ENCODE measurements around the gene SHISAL2A. TPM values are rescaled to one million over a fixed set of nuclear protein-coding genes. Genes with fewer than 3 reads are reported as not detected.

SHISAL2A gene
- total and polyA plus RNA-seq, 2 of the 13 experiments (the other 11 are each of a cell fraction or from before 2014, with no cell fraction given): not detected

DNA sequence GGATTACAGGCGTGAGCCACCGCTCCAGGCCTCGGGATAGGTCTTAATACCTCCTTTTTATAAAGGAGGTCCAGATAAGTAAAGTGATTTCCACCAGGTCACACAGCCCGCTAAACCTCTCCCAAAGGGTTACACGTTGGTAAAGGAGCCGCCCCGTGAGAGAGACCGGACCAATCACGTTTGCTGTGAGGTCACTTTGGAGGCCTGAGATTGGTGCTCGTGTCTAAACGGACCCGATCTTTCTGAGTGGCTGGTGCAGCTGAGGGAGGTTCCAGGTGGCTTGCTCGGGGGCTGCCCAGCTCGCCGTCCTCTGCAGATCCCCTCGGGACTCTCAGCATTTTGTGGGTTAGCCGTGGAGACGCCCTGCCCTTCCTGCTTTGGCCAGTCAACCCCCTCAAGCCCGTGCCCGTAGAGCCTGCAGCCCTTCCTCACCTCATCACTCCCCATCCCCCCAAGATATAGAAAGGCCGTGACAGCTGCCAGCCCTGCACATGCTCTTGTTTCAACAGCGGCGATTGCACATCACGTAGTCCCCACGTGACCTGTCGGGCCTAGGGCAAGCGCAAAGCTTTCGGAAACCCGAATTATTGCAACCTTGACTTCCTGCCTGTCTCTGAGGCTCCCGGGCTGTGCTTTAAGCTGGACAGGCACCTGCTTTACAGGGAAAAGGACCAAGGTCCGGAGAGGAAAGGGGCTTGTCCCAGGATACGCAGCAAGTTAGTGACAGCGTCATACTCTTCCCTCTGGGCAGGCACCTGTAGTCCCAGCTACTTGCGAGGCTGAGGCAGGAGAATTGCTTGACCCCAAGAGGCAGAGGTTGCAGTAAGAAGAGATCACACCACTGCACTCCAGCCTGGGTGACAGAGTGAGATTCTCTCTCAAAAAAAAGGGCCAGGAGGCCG lies 70.2 kb downstream of the SHISAL2A start (continued):
- TF ChIP-seq SMC3 (IDR thresholded peaks at IDR 0.05; ENCODE audit: low read length) (no peak; the same call in 1 of the 2 replicates), ZNF232 (CRISPR knock-in tag; IDR thresholded peaks at IDR 0.05; ENCODE audit: borderline replicate concordance) (peak; percentile 82), FOXC1 (CRISPR knock-in tag; IDR thresholded peaks at IDR 0.05; ENCODE audit: borderline replicate concordance) (peak; percentile 98), HMG20A (CRISPR knock-in tag; IDR thresholded peaks at IDR 0.05; ENCODE audit: borderline replicate concordance) (0 out of 2 replicates have a peak, but pooled peaks have one; percentile 13), MYNN (CRISPR knock-in tag; IDR thresholded peaks at IDR 0.05; ENCODE audit: low read depth) (0 out of 2 replicates have a peak, but pooled peaks have one; percentile 48), GATA4 (IDR thresholded peaks at IDR 0.05; ENCODE audit: borderline replicate concordance, low read depth) (no peak), NR2C2 (CRISPR knock-in tag; IDR thresholded peaks at IDR 0.05; ENCODE audit: borderline replicate concordance) (peak; percentile 78), TBX2 (CRISPR knock-in tag; IDR thresholded peaks at IDR 0.05; ENCODE audit: borderline replicate concordance) (peak; percentile 92), MED13 (CRISPR knock-in tag; IDR thresholded peaks at IDR 0.05) (0 out of 2 replicates have a peak, but pooled peaks have one; percentile 23), CREB1 (IDR thresholded peaks at IDR 0.05) (peak; percentile 58), CREB1 (CRISPR knock-in tag; IDR thresholded peaks at IDR 0.05) (peak; percentile 90), ZNF766 (CRISPR knock-in tag; IDR thresholded peaks at IDR 0.05; ENCODE audit: borderline replicate concordance) (0 out of 2 replicates have a peak, but pooled peaks have one; percentile 43), ZC3H4 (CRISPR knock-in tag; IDR thresholded peaks at IDR 0.05; ENCODE audit: borderline replicate concordance) (no peak), ZNF619 (CRISPR knock-in tag; IDR thresholded peaks at IDR 0.05) (peak; percentile 86; the same call in 1 of the 2 replicates)
- TF ChIP-seq, protein P1, sequence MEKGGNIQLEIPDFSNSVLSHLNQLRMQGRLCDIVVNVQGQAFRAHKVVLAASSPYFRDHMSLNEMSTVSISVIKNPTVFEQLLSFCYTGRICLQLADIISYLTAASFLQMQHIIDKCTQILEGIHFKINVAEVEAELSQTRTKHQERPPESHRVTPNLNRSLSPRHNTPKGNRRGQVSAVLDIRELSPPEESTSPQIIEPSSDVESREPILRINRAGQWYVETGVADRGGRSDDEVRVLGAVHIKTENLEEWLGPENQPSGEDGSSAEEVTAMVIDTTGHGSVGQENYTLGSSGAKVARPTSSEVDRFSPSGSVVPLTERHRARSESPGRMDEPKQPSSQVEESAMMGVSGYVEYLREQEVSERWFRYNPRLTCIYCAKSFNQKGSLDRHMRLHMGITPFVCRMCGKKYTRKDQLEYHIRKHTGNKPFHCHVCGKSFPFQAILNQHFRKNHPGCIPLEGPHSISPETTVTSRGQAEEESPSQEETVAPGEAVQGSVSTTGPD (CRISPR knock-in tag; IDR thresholded peaks at IDR 0.05): no peak
- TF ChIP-seq, protein P2, sequence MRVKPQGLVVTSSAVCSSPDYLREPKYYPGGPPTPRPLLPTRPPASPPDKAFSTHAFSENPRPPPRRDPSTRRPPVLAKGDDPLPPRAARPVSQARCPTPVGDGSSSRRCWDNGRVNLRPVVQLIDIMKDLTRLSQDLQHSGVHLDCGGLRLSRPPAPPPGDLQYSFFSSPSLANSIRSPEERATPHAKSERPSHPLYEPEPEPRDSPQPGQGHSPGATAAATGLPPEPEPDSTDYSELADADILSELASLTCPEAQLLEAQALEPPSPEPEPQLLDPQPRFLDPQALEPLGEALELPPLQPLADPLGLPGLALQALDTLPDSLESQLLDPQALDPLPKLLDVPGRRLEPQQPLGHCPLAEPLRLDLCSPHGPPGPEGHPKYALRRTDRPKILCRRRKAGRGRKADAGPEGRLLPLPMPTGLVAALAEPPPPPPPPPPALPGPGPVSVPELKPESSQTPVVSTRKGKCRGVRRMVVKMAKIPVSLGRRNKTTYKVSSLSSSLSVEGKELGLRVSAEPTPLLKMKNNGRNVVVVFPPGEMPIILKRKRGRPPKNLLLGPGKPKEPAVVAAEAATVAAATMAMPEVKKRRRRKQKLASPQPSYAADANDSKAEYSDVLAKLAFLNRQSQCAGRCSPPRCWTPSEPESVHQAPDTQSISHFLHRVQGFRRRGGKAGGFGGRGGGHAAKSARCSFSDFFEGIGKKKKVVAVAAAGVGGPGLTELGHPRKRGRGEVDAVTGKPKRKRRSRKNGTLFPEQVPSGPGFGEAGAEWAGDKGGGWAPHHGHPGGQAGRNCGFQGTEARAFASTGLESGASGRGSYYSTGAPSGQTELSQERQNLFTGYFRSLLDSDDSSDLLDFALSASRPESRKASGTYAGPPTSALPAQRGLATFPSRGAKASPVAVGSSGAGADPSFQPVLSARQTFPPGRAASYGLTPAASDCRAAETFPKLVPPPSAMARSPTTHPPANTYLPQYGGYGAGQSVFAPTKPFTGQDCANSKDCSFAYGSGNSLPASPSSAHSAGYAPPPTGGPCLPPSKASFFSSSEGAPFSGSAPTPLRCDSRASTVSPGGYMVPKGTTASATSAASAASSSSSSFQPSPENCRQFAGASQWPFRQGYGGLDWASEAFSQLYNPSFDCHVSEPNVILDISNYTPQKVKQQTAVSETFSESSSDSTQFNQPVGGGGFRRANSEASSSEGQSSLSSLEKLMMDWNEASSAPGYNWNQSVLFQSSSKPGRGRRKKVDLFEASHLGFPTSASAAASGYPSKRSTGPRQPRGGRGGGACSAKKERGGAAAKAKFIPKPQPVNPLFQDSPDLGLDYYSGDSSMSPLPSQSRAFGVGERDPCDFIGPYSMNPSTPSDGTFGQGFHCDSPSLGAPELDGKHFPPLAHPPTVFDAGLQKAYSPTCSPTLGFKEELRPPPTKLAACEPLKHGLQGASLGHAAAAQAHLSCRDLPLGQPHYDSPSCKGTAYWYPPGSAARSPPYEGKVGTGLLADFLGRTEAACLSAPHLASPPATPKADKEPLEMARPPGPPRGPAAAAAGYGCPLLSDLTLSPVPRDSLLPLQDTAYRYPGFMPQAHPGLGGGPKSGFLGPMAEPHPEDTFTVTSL (CRISPR knock-in tag; IDR thresholded peaks at IDR 0.05; ENCODE audit: borderline replicate concordance): peak; percentile 58; the same call in 1 of the 2 replicates
- TF ChIP-seq, protein P3, sequence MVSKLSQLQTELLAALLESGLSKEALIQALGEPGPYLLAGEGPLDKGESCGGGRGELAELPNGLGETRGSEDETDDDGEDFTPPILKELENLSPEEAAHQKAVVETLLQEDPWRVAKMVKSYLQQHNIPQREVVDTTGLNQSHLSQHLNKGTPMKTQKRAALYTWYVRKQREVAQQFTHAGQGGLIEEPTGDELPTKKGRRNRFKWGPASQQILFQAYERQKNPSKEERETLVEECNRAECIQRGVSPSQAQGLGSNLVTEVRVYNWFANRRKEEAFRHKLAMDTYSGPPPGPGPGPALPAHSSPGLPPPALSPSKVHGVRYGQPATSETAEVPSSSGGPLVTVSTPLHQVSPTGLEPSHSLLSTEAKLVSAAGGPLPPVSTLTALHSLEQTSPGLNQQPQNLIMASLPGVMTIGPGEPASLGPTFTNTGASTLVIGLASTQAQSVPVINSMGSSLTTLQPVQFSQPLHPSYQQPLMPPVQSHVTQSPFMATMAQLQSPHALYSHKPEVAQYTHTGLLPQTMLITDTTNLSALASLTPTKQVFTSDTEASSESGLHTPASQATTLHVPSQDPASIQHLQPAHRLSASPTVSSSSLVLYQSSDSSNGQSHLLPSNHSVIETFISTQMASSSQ (IDR thresholded peaks at IDR 0.05; ENCODE audit: low read depth): no peak
- TF ChIP-seq, protein P3 (CRISPR knock-in tag; IDR thresholded peaks at IDR 0.05; ENCODE audit: borderline replicate concordance): 0 out of 2 replicates have a peak, but pooled peaks have one; percentile 56

Data from HepG2 (cell line).